Fibroblast of lung (primary cell): ENCODE data around the gene ARL6IP5.

Source experiments
- EZH2 ChIP-seq: IDR thresholded peaks from 2 replicates; pipeline ENCODE4 v1.5.1; 2012; ENCODE audit warnings: low read length, control low read depth, mild to moderate bottlenecking; ENCODE audit errors: missing control alignments
- TF ChIP-seq, protein P1 (sequence below), 2 donors: IDR thresholded peaks in 1 of 2; conservative IDR thresholded peaks in 1 of 2; 1 replicate in 1 of 2; 2 replicates in 1 of 2; pipeline ENCODE4 v1.5.1; 2011 to 2012; ENCODE audit warnings: low read length in 2 of 2, control low read depth in 1 of 2, inconsistent platforms in 1 of 2, low read depth in 1 of 2, mild to moderate bottlenecking in 1 of 2

DNA sequence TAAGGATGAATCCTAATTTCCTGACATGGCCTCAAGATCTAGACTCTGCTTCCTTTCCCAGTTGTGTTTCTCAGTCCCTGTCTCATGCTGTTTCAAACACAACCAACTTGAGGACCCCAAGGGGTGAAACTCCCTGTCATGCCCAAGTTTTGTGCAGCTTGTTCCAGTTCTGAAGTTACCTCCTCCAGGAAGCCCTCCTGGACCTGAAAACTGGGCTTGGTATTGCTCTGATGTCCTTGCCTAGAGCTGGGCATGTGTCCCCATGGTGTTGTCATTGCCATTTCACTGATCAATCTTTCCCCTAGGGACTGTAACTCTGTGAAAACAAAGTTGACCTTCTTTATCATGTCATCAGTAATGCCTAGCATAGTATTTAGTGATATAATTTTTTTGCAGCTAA, 43.8 kb downstream of the ARL6IP5 start:
- TF ChIP-seq, protein P1, sequence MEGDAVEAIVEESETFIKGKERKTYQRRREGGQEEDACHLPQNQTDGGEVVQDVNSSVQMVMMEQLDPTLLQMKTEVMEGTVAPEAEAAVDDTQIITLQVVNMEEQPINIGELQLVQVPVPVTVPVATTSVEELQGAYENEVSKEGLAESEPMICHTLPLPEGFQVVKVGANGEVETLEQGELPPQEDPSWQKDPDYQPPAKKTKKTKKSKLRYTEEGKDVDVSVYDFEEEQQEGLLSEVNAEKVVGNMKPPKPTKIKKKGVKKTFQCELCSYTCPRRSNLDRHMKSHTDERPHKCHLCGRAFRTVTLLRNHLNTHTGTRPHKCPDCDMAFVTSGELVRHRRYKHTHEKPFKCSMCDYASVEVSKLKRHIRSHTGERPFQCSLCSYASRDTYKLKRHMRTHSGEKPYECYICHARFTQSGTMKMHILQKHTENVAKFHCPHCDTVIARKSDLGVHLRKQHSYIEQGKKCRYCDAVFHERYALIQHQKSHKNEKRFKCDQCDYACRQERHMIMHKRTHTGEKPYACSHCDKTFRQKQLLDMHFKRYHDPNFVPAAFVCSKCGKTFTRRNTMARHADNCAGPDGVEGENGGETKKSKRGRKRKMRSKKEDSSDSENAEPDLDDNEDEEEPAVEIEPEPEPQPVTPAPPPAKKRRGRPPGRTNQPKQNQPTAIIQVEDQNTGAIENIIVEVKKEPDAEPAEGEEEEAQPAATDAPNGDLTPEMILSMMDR (conservative IDR thresholded peaks at IDR 0.05 in 1 of 2, IDR thresholded peaks at IDR 0.05 in 1 of 2; ENCODE audit: low read depth in 1 of 2, low read length in 2 of 2): no peak
- no peak for TF ChIP-seq EZH2
